ENCODE results near the gene C1orf167.

C1orf167 gene

GRCh38 chr1:11714831-11715575 lies 47.0 kb upstream of the C1orf167 start:
- Histone ChIP-seq H3K4me1 (ENCODE audit: control insufficient read depth, low read length) (peaks cover 14% of the 10 kb centered on the region), H3K9me2 (replicated peaks; ENCODE audit: control insufficient read depth, low read length) (no peaks in the 10 kb centered on the region), H3F3A (ENCODE audit: control insufficient read depth, insufficient read depth) (no peaks in the 10 kb centered on the region), H3K4me2 (ENCODE audit: low read length) (no peak overlapping the region), H4K20me1 (ENCODE audit: control insufficient read depth, insufficient read depth, low read depth, low read length) (no peaks in the 10 kb centered on the region), H3K27me3 (ENCODE audit: control insufficient read depth, low read length) (peaks cover 5% of the 10 kb centered on the region; the same call in 1 of the 2 replicates), H3K79me2 (ENCODE audit: control insufficient read depth, low read length) (no peaks in the 10 kb centered on the region), H3K27ac (ENCODE audit: low read depth, low read length) (no peak overlapping the region), H3K4me3 (ENCODE audit: low read length) (no peak overlapping the region), H3K9me3 (ENCODE audit: control insufficient read depth, insufficient read depth, low read length) (no peaks in the 10 kb centered on the region), H3K36me3 (ENCODE audit: control insufficient read depth, low read length) (no peaks in the 10 kb centered on the region)
- TF ChIP-seq CTCF (IDR thresholded peaks at IDR 0.05; ENCODE audit: low read depth, low read length, poor library complexity, severe bottlenecking) = no peak
- no peak for TF ChIP-seq EZH2phosphoT487 (IDR thresholded peaks at IDR 0.05; ENCODE audit: borderline replicate concordance, low read length)

GRCh38 chr1:11719313-11720032 lies 42.5 kb upstream of the C1orf167 start:
- TF ChIP-seq CTCF (IDR thresholded peaks at IDR 0.05; ENCODE audit: low read depth, low read length, poor library complexity, severe bottlenecking) = peak; percentile 99
- TF ChIP-seq EZH2phosphoT487 (IDR thresholded peaks at IDR 0.05; ENCODE audit: borderline replicate concordance, low read length) = no peak
- Histone ChIP-seq H3K36me3 (ENCODE audit: control insufficient read depth, low read length) (no peaks in the 10 kb centered on the region), H3K9me3 (ENCODE audit: control insufficient read depth, insufficient read depth, low read length) (no peaks in the 10 kb centered on the region), H3K27me3 (ENCODE audit: control insufficient read depth, low read length) (peaks cover 7% of the 10 kb centered on the region), H3K4me1 (ENCODE audit: control insufficient read depth, low read length) (peaks cover 14% of the 10 kb centered on the region), H4K20me1 (ENCODE audit: control insufficient read depth, insufficient read depth, low read depth, low read length) (no peaks in the 10 kb centered on the region), H3K4me2 (ENCODE audit: low read length) (peak overlapping the region; percentile 98), H3K9me2 (replicated peaks; ENCODE audit: control insufficient read depth, low read length) (no peaks in the 10 kb centered on the region), H3K4me3 (ENCODE audit: low read length) (peak overlapping the region; percentile 82), H3F3A (ENCODE audit: control insufficient read depth, insufficient read depth) (no peaks in the 10 kb centered on the region), H3K27ac (ENCODE audit: low read depth, low read length) (peak overlapping the region; percentile 56), H3K79me2 (ENCODE audit: control insufficient read depth, low read length) (no peaks in the 10 kb centered on the region)

- Histone ChIP-seq H3K36me3 (ENCODE audit: control insufficient read depth, low read length) (no peaks in the 10 kb centered on the region), H3K4me3 (ENCODE audit: low read length) (peak overlapping the region; percentile 82)
These were observed 42.0 kb upstream of the C1orf167 start for GRCh38 chr1:11720033-11720376.

More at GRCh38 chr1:11720033-11720376, 42.0 kb upstream of the C1orf167 start:
- Histone ChIP-seq H3K4me1 (ENCODE audit: control insufficient read depth, low read length) (peaks cover 14% of the 10 kb centered on the region), H4K20me1 (ENCODE audit: control insufficient read depth, insufficient read depth, low read depth, low read length) (no peaks in the 10 kb centered on the region), H3K79me2 (ENCODE audit: control insufficient read depth, low read length) (no peaks in the 10 kb centered on the region), H3K27me3 (ENCODE audit: control insufficient read depth, low read length) (peaks cover 7% of the 10 kb centered on the region), H3K9me2 (replicated peaks; ENCODE audit: control insufficient read depth, low read length) (no peaks in the 10 kb centered on the region), H3F3A (ENCODE audit: control insufficient read depth, insufficient read depth) (no peaks in the 10 kb centered on the region), H3K4me2 (ENCODE audit: low read length) (peak overlapping the region; percentile 98), H3K9me3 (ENCODE audit: control insufficient read depth, insufficient read depth, low read length) (no peaks in the 10 kb centered on the region), H3K27ac (ENCODE audit: low read depth, low read length) (no peak overlapping the region)
- TF ChIP-seq EZH2phosphoT487 (IDR thresholded peaks at IDR 0.05; ENCODE audit: borderline replicate concordance, low read length) = no peak
- TF ChIP-seq CTCF (IDR thresholded peaks at IDR 0.05; ENCODE audit: low read depth, low read length, poor library complexity, severe bottlenecking) = peak; percentile 7

Measured in DOHH2 (cell line).